HUES6 (cell line): ENCODE measurements around the gene SFSWAP.

ENCODE experiments used
- H3K27ac ChIP-seq: 2 replicates; pipeline ENCODE4 v1.7.0; 2013; ENCODE audit warnings: low read depth, mild to moderate bottlenecking, low read length, inconsistent platforms
- H3K27me3 ChIP-seq: 2 replicates; pipeline ENCODE4 v1.6.1; 2013; ENCODE audit warnings: low read length; ENCODE audit not compliant: control insufficient read depth, insufficient read depth
- H3K36me3 ChIP-seq: 2 replicates; pipeline ENCODE4 v1.6.1; 2013; ENCODE audit warnings: low read length; ENCODE audit not compliant: control insufficient read depth, insufficient read depth
- H3K4me1 ChIP-seq: 2 replicates; pipeline ENCODE4 v1.6.1; 2013; ENCODE audit warnings: low read length; ENCODE audit not compliant: control insufficient read depth, insufficient read depth
- H3K4me3 ChIP-seq: 2 replicates; pipeline ENCODE4 v1.5.1; 2013; ENCODE audit warnings: low read depth, low read length
- H3K9ac ChIP-seq: one replicate; pipeline ENCODE4 v1.6.1; 2013; ENCODE audit warnings: mild to moderate bottlenecking, low read length
- H3K9me3 ChIP-seq: 2 replicates; pipeline ENCODE4 v1.6.1; 2013; ENCODE audit warnings: low read depth, low read length; ENCODE audit not compliant: control insufficient read depth, insufficient read depth

SFSWAP gene

GRCh38 chr12:131690320-131690719, 20.6 kb upstream of the SFSWAP start:
- H3K27me3 ChIP-seq = peaks cover 11% of the 10 kb centered on the region
- no peaks in the 10 kb centered on the region for H3K36me3 ChIP-seq
- H3K9me3 ChIP-seq = peaks cover 3% of the 10 kb centered on the region; the same call in 1 of the 2 replicates
- no peak overlapping the region for H3K4me3 ChIP-seq
- H3K4me1 ChIP-seq = no peaks in the 10 kb centered on the region
- H3K9ac ChIP-seq = no peak overlapping the region
- H3K27ac ChIP-seq = no peak overlapping the region

- Histone ChIP-seq H3K36me3 (no peaks in the 10 kb centered on the region), H3K4me1 (no peaks in the 10 kb centered on the region), H3K4me3 (no peak overlapping the region), H3K9me3 (peaks cover 3% of the 10 kb centered on the region; the same call in 1 of the 2 replicates), H3K9ac (no peak overlapping the region), H3K27me3 (peaks cover 9% of the 10 kb centered on the region), H3K27ac (no peak overlapping the region)
Measured at GRCh38 chr12:131692431-131692830, 18.5 kb upstream of the SFSWAP start.

- no peaks in the 10 kb centered on the region for H3K4me1 ChIP-seq
- H3K27me3 ChIP-seq = peaks cover 9% of the 10 kb centered on the region; the same call in 1 of the 2 replicates
- H3K27ac ChIP-seq = no peak overlapping the region
- no peak overlapping the region for H3K9ac ChIP-seq
- H3K9me3 ChIP-seq = peaks cover 3% of the 10 kb centered on the region; the same call in 1 of the 2 replicates
- no peaks in the 10 kb centered on the region for H3K36me3 ChIP-seq
- H3K4me3 ChIP-seq = no peak overlapping the region
Measured at GRCh38 chr12:131693149-131693548, 17.7 kb upstream of the SFSWAP start.

- Histone ChIP-seq H3K4me3 (no peak overlapping the region), H3K36me3 (no peaks in the 10 kb centered on the region), H3K9me3 (peaks cover under 1% of the 10 kb centered on the region; the same call in 1 of the 2 replicates), H3K27me3 (peaks cover 9% of the 10 kb centered on the region; the same call in 1 of the 2 replicates), H3K9ac (no peak overlapping the region), H3K27ac (no peak overlapping the region), H3K4me1 (no peaks in the 10 kb centered on the region)
Measured at GRCh38 chr12:131694116-131694838, 16.6 kb upstream of the SFSWAP start.

DNA sequence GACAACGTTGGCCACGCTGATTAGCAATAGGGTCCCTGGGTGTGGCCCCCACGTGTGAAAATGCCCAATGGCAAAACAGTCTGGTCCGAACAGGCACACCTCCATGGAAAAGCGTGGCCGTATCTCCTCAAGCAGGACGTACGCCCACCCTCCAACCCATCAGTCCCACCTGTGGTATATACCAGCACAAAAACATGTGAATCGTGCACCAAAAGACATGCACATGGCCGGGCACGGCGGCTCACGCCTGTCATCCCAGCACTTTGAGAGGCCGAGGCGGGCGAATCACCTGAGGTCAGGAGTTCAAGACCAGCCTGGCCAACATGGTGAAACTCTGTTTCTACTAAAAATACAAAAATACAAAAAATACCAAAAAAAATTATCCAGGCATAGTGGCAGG, 14.9 kb upstream of the SFSWAP start:
- no peaks in the 10 kb centered on the region for H3K36me3 ChIP-seq
- no peak overlapping the region for H3K4me3 ChIP-seq
- H3K27me3 ChIP-seq = 0 out of 2 replicates have a peak, but pooled peaks cover 4% of the 10 kb centered on the region
- no peak overlapping the region for H3K9ac ChIP-seq
- H3K4me1 ChIP-seq = no peaks in the 10 kb centered on the region
- no peak overlapping the region for H3K27ac ChIP-seq
- no peaks in the 10 kb centered on the region for H3K9me3 ChIP-seq

GRCh38 chr12:131698286-131698685, 12.6 kb upstream of the SFSWAP start:
- Histone ChIP-seq H3K27me3 (0 out of 2 replicates have a peak, but pooled peaks cover 4% of the 10 kb centered on the region), H3K4me1 (no peaks in the 10 kb centered on the region), H3K9me3 (no peaks in the 10 kb centered on the region), H3K9ac (no peak overlapping the region), H3K27ac (no peak overlapping the region), H3K36me3 (no peaks in the 10 kb centered on the region), H3K4me3 (no peak overlapping the region)

GRCh38 chr12:131699434-131699833, 11.5 kb upstream of the SFSWAP start:
- Histone ChIP-seq H3K4me3 (no peak overlapping the region), H3K36me3 (no peaks in the 10 kb centered on the region), H3K9me3 (no peaks in the 10 kb centered on the region), H3K27ac (no peak overlapping the region), H3K27me3 (0 out of 2 replicates have a peak, but pooled peaks cover 4% of the 10 kb centered on the region), H3K4me1 (no peaks in the 10 kb centered on the region), H3K9ac (no peak overlapping the region)

- no peaks in the 10 kb centered on the region for H3K4me1 ChIP-seq
- 0 out of 2 replicates have a peak, but pooled peaks cover 4% of the 10 kb centered on the region for H3K27me3 ChIP-seq
- H3K4me3 ChIP-seq = no peak overlapping the region
- peaks cover 4% of the 10 kb centered on the region; the same call in 1 of the 2 replicates for H3K9me3 ChIP-seq
- H3K9ac ChIP-seq = no peak overlapping the region
- H3K27ac ChIP-seq = no peak overlapping the region
- no peaks in the 10 kb centered on the region for H3K36me3 ChIP-seq
Measured at GRCh38 chr12:131700271-131700670, 10.6 kb upstream of the SFSWAP start.

DNA sequence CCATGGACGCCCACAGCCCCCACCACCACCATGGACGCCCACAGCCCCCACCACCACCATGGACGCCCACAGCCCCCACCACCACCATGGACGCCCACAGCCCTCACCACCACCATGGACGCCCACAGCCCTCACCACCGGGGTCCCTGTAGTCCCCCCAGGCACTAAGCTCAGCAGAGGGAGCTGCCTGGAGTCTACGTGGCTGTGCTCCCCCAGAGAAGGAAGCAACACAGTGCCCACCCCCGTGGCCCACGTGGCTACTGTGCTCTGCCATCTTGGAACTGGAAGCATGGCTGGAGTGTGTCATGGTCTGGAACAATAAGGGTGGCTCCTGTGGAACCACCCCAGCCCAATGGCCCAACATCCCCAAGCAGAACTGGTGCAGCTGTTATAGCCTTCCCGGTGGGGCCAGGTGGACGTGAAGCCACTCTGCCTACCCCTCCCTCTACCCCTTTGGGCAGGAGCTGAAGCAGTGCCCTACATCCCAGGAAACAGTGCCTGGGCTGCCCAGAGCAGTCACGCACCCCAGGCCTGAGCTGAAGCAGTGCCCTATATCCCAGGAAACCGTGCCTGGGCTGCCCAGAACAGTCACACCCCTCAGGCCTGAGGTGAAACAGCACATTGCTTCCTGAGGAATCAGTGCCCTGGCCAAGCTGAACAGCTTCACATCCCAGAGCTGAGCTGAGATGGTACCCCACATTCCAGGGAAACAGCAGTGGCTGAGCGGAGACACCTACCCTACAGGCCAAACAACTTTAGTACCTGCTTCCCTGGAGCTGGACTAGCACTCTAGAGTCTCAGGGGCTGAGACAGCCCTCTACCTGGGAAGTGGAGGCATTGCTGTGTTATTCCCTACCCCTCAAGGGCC, 9.0 kb upstream of the SFSWAP start:
- H3K36me3 ChIP-seq = no peaks in the 10 kb centered on the region
- no peak overlapping the region for H3K4me3 ChIP-seq
- no peak overlapping the region for H3K9ac ChIP-seq
- no peak overlapping the region for H3K27ac ChIP-seq
- H3K9me3 ChIP-seq = peaks cover 4% of the 10 kb centered on the region; the same call in 1 of the 2 replicates
- 0 out of 2 replicates have a peak, but pooled peaks cover 4% of the 10 kb centered on the region for H3K27me3 ChIP-seq
- H3K4me1 ChIP-seq = no peaks in the 10 kb centered on the region

DNA sequence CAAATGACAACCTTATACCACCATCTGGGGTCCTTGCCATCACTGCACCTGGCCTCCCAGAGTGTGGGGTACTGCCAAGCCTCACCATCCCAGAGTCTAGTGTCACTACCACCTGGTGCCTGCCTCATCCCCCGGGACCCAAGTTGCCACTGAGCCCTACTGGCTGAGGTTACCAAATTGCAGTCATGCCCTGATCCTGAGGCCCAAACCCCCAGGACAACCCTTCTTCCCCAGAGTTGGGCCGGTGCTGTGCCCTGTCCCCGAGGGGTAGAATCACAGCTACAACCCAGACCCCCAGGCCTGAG, 8.4 kb upstream of the SFSWAP start:
- peaks cover 4% of the 10 kb centered on the region; the same call in 1 of the 2 replicates for H3K9me3 ChIP-seq
- H3K36me3 ChIP-seq = no peaks in the 10 kb centered on the region
- no peak overlapping the region for H3K4me3 ChIP-seq
- no peaks in the 10 kb centered on the region for H3K4me1 ChIP-seq
- H3K27me3 ChIP-seq = 0 out of 2 replicates have a peak, but pooled peaks cover 4% of the 10 kb centered on the region
- no peak overlapping the region for H3K9ac ChIP-seq
- H3K27ac ChIP-seq = no peak overlapping the region

- 0 out of 2 replicates have a peak, but pooled peaks cover 4% of the 10 kb centered on the region for H3K27me3 ChIP-seq
- H3K9me3 ChIP-seq = peaks cover 4% of the 10 kb centered on the region; the same call in 1 of the 2 replicates
- H3K4me3 ChIP-seq = no peak overlapping the region
- no peak overlapping the region for H3K9ac ChIP-seq
- no peak overlapping the region for H3K27ac ChIP-seq
- H3K4me1 ChIP-seq = no peaks in the 10 kb centered on the region
- H3K36me3 ChIP-seq = no peaks in the 10 kb centered on the region
Measured at GRCh38 chr12:131703161-131703560, 7.7 kb upstream of the SFSWAP start.
